NCI-H748 treated with DMSO at 0.1 percent for 48 hours (cell line): ENCODE data around the gene ANTKMT.

Source experiments
- DNase-seq: peaks from one replicate; lab custom pipeline; 2025; lab: John Stamatoyannopoulos, UW

The ANTKMT gene

GRCh38 chr16:720990-721764 lies at the start of gene ANTKMT:
TSS of gene ANTKMT (plus strand) at chr16:721146. CDS start at chr16:721275, 129 bp downstream.
- peak; percentile 63 for DNase-seq

- no peak for DNase-seq
Measured at GRCh38 chr16:671353-672131, 49.4 kb upstream of the ANTKMT start.

- DNase-seq: no peak
Measured at GRCh38 chr16:672371-672770, 48.6 kb upstream of the ANTKMT start.

- no peak for DNase-seq
Measured at GRCh38 chr16:672851-673250, 48.1 kb upstream of the ANTKMT start.

- DNase-seq: no peak
Measured at GRCh38 chr16:673399-673991, 47.5 kb upstream of the ANTKMT start.

- DNase-seq: no peak
Measured at GRCh38 chr16:674214-674881, 46.6 kb upstream of the ANTKMT start.

- DNase-seq: no peak
Measured at GRCh38 chr16:674968-675883, 45.7 kb upstream of the ANTKMT start, which contains the start of gene RHBDL1. TSS of gene RHBDL1 (plus strand) at chr16:675671. CDS start at chr16:675791, 120 bp downstream.

GRCh38 chr16:675884-676564 lies 44.9 kb upstream of the ANTKMT start:
- DNase-seq: no peak

- no peak for DNase-seq
Measured at GRCh38 chr16:676565-676902, 44.4 kb upstream of the ANTKMT start.

- peak; percentile 27 for DNase-seq
Measured at GRCh38 chr16:676913-677312, 44.0 kb upstream of the ANTKMT start.

GRCh38 chr16:677316-678190 lies 43.4 kb upstream of the ANTKMT start:
- DNase-seq: no peak

GRCh38 chr16:678209-678857 lies 42.6 kb upstream of the ANTKMT start:
- no peak for DNase-seq

GRCh38 chr16:678858-679813 lies 41.8 kb upstream of the ANTKMT start:
- DNase-seq: peak; percentile 47

- peak; percentile 46 for DNase-seq
Measured at GRCh38 chr16:679814-680624, 40.9 kb upstream of the ANTKMT start, which contains the start of gene STUB1. TSS of gene STUB1 (plus strand) at chr16:680410. CDS start at chr16:680526, 116 bp downstream.

GRCh38 chr16:680625-680945 lies 40.4 kb upstream of the ANTKMT start:
- no peak for DNase-seq

GRCh38 chr16:680967-681745 lies 39.8 kb upstream of the ANTKMT start:
- no peak for DNase-seq
